Measurements from ENCODE around the gene CREB5.

DNA sequence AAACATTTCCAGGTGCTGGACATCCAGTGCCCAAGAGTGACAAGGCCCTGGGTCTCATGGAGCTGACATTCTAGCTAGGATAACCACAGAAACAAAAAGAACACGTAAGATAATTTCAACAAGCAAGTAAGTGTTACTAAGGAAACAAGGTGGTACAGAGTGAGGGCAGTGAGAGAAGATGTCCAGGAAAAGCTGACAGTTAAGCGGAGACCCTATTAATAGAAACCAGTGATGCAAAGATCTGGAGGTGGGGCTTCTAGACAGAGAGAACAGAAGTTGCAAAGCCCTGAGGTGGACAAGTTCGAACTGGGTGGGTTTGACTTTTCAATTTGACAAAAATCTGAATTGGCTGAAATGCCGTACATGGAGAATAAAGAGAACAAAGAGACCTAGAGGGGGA lies 449.5 kb downstream of the CREB5 start:
- TF ChIP-seq EZH2phosphoT487 (IDR thresholded peaks at IDR 0.05; ENCODE audit: unreplicated experiment) (no peak), POLR2AphosphoS5 (IDR thresholded peaks at IDR 0.05; ENCODE audit: low read depth) (no peak), EZH2 (IDR thresholded peaks at IDR 0.05; ENCODE audit: low read depth, unreplicated experiment) (no peak), CREB1 (CRISPR knock-in tag; IDR thresholded peaks at IDR 0.05; ENCODE audit: low read depth) (no peak), ZNF331 (CRISPR knock-in tag; IDR thresholded peaks at IDR 0.05; ENCODE audit: low read depth) (no peak)
- TF ChIP-seq, protein P1, sequence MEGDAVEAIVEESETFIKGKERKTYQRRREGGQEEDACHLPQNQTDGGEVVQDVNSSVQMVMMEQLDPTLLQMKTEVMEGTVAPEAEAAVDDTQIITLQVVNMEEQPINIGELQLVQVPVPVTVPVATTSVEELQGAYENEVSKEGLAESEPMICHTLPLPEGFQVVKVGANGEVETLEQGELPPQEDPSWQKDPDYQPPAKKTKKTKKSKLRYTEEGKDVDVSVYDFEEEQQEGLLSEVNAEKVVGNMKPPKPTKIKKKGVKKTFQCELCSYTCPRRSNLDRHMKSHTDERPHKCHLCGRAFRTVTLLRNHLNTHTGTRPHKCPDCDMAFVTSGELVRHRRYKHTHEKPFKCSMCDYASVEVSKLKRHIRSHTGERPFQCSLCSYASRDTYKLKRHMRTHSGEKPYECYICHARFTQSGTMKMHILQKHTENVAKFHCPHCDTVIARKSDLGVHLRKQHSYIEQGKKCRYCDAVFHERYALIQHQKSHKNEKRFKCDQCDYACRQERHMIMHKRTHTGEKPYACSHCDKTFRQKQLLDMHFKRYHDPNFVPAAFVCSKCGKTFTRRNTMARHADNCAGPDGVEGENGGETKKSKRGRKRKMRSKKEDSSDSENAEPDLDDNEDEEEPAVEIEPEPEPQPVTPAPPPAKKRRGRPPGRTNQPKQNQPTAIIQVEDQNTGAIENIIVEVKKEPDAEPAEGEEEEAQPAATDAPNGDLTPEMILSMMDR (conservative IDR thresholded peaks at IDR 0.05; ENCODE audit: low read depth in 2 of 2): no peak
- TF ChIP-seq, protein P2, sequence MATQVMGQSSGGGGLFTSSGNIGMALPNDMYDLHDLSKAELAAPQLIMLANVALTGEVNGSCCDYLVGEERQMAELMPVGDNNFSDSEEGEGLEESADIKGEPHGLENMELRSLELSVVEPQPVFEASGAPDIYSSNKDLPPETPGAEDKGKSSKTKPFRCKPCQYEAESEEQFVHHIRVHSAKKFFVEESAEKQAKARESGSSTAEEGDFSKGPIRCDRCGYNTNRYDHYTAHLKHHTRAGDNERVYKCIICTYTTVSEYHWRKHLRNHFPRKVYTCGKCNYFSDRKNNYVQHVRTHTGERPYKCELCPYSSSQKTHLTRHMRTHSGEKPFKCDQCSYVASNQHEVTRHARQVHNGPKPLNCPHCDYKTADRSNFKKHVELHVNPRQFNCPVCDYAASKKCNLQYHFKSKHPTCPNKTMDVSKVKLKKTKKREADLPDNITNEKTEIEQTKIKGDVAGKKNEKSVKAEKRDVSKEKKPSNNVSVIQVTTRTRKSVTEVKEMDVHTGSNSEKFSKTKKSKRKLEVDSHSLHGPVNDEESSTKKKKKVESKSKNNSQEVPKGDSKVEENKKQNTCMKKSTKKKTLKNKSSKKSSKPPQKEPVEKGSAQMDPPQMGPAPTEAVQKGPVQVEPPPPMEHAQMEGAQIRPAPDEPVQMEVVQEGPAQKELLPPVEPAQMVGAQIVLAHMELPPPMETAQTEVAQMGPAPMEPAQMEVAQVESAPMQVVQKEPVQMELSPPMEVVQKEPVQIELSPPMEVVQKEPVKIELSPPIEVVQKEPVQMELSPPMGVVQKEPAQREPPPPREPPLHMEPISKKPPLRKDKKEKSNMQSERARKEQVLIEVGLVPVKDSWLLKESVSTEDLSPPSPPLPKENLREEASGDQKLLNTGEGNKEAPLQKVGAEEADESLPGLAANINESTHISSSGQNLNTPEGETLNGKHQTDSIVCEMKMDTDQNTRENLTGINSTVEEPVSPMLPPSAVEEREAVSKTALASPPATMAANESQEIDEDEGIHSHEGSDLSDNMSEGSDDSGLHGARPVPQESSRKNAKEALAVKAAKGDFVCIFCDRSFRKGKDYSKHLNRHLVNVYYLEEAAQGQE (IDR thresholded peaks at IDR 0.05; ENCODE audit: unreplicated experiment): no peak
